Osteocyte (in vitro differentiated cells): ENCODE measurements around the gene IFT27. TPM values are rescaled to one million over a fixed set of nuclear protein-coding genes. Genes with fewer than 3 reads are reported as not detected.
"Not testable (repeated sequence)": the region's sequence is repeated elsewhere in the genome, so short reads cannot be mapped to it uniquely, and the experiment has no call there.

ENCODE experiments used
- DNase-seq: peaks from one replicate; pipeline ENCODE4 v3.0.0; 2021; ENCODE audit warnings: mixed read lengths; ENCODE audit not compliant: unreplicated experiment; ENCODE audit errors: extremely low spot score
- H3K27ac Mint-ChIP-seq: one replicate; pipeline ENCODE4 v1.8.0; 2021; ENCODE audit warnings: mild to moderate bottlenecking, mixed read lengths; ENCODE audit not compliant: unreplicated experiment
- H3K27me3 Mint-ChIP-seq: one replicate; pipeline ENCODE4 v1.8.0; 2021; ENCODE audit warnings: mixed read lengths; ENCODE audit not compliant: unreplicated experiment
- H3K36me3 Mint-ChIP-seq: one replicate; pipeline ENCODE4 v1.8.0; 2021; ENCODE audit warnings: mixed read lengths; ENCODE audit not compliant: unreplicated experiment
- H3K4me1 Mint-ChIP-seq: one replicate; pipeline ENCODE4 v1.8.0; 2021; ENCODE audit warnings: mixed read lengths; ENCODE audit not compliant: unreplicated experiment
- H3K4me3 Mint-ChIP-seq: one replicate; pipeline ENCODE4 v1.8.0; 2021; ENCODE audit warnings: mild to moderate bottlenecking, moderate library complexity, mixed read lengths; ENCODE audit not compliant: unreplicated experiment
- H3K9me3 Mint-ChIP-seq: one replicate; pipeline ENCODE4 v1.8.0; 2021; ENCODE audit warnings: mixed read lengths; ENCODE audit not compliant: unreplicated experiment
- total RNA-seq: library from RNA; stranded (reverse); gene quantifications from 2 replicates; pipeline ENCODE4 v1.2.1, GENCODE V29; 2021
- TF ChIP-seq, protein P1 (sequence below): fragments of 200-600 bp; sonication (generic); IDR thresholded peaks from 2 replicates; pipeline ENCODE4 v1.5.0; 2021; ENCODE audit warnings: antibody characterized with exemption, mild to moderate bottlenecking, moderate library complexity

The IFT27 gene
- total RNA-seq, 1 donor from 2014 or later, result 36.9 TPM

DNA sequence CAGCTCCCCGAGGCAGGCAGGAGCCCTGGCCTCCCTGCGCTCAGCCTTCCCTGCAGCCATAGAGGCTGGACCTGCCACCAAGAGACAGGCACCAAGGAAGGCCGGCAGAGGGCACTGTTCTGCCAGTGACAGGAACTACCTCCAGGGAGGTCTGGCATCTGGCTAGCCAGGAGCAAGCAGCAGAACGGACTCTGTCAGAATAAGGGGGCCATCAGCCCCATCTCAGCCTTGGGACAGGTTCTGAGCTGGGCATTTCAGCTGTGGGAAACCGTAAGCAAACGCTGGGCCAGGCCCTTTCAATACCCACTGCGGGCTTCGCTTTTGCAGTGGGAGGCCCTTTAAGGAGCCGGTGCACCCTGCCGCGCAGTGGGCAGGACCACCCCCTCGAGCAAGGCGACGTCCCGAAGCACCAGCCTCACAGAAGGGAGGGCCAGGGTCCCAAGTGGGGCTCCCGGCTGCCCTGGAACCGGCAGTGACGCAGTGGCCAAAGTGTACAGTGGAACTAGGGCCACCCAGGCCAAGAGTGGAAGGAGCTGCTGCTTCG is 18.2 kb downstream of the IFT27 start:
- TF ChIP-seq, protein P1, sequence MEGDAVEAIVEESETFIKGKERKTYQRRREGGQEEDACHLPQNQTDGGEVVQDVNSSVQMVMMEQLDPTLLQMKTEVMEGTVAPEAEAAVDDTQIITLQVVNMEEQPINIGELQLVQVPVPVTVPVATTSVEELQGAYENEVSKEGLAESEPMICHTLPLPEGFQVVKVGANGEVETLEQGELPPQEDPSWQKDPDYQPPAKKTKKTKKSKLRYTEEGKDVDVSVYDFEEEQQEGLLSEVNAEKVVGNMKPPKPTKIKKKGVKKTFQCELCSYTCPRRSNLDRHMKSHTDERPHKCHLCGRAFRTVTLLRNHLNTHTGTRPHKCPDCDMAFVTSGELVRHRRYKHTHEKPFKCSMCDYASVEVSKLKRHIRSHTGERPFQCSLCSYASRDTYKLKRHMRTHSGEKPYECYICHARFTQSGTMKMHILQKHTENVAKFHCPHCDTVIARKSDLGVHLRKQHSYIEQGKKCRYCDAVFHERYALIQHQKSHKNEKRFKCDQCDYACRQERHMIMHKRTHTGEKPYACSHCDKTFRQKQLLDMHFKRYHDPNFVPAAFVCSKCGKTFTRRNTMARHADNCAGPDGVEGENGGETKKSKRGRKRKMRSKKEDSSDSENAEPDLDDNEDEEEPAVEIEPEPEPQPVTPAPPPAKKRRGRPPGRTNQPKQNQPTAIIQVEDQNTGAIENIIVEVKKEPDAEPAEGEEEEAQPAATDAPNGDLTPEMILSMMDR, result peak; percentile 77
- Mint-ChIP-seq H3K27ac (no peak overlapping the region), H3K4me1 (no peaks in the 10 kb centered on the region), H3K9me3 (no peaks in the 10 kb centered on the region), H3K36me3 (no peaks in the 10 kb centered on the region), H3K27me3 (peaks cover 14% of the 10 kb centered on the region), H3K4me3 (no peak overlapping the region)
- peak; percentile 88 for DNase-seq

DNA sequence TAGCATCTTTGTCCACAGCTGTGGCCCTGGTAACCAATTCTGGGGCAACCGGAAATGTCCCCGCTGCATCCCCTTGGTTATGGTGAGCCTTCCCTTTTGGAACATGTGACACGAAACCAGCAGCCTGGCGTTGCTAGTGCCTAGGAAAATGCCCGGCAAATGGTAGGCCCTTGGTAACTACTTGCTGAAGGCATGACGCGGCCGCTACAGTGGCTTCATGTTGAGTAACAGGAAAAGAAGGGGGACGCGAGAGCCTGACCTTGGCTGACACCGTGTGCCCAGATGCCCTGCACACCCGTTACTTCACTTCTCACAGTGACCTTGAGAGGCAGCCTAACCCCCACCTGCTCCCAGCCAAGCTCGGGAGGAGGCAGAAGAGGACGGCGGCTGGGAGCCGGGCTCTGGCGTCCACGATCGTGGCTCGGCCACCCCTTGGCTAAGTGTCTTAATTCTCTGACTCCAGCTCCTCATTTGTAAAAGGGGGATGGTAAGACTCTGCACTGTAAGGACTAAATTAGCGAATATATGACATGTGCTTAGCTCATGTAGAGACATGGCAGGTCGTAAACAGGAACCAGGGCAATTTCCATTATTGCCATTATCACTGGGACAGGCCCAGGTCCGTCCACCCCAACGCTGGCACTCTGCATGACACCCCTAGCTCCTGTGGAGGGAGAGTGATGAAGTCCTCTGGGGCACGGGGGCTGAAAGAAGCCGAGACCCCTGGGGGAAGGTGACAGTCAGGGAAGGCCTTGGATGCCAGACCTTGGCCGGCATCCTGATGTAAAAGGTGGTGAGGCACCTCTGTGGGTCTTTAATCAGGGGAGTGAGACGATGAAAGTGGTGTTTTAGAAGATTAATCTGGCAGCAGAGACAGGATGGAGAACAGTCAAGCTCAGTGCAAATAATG is 18.9 kb downstream of the IFT27 start:
- Mint-ChIP-seq H3K36me3 (no peaks in the 10 kb centered on the region), H3K27me3 (peaks cover 20% of the 10 kb centered on the region), H3K9me3 (no peaks in the 10 kb centered on the region), H3K4me3 (no peak overlapping the region), H3K4me1 (no peaks in the 10 kb centered on the region), H3K27ac (no peak overlapping the region)
- TF ChIP-seq, protein P1, result no peak
- peak; percentile 78 for DNase-seq

DNA sequence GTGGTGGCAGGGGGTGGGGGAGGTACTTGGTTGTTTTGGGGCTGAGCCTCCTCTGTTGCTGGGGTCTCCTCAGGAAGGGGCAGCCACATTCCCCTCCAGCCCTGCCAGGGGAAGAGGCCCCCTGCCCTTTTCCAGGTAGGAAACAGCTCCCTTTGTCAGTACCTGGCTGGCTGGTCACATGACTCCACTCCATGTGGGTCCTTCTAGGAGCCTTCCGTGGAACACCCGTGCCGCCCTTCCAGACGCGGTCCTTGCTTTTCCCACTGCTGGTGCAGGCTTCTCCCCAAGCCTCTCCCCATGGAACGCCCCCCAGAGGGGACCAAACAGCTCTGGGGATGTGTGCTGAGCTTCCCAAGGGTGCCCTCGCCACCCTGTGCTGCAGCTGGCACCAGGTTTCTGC is 19.9 kb downstream of the IFT27 start:
- TF ChIP-seq, protein P1, result no peak
- H3K27ac Mint-ChIP-seq, result no peak overlapping the region
- H3K4me3 Mint-ChIP-seq, result no peak overlapping the region
- H3K27me3 Mint-ChIP-seq, result peaks cover 23% of the 10 kb centered on the region
- H3K4me1 Mint-ChIP-seq, result no peaks in the 10 kb centered on the region
- DNase-seq, result no peak
- no peaks in the 10 kb centered on the region for H3K36me3 Mint-ChIP-seq
- H3K9me3 Mint-ChIP-seq, result no peaks in the 10 kb centered on the region

DNA sequence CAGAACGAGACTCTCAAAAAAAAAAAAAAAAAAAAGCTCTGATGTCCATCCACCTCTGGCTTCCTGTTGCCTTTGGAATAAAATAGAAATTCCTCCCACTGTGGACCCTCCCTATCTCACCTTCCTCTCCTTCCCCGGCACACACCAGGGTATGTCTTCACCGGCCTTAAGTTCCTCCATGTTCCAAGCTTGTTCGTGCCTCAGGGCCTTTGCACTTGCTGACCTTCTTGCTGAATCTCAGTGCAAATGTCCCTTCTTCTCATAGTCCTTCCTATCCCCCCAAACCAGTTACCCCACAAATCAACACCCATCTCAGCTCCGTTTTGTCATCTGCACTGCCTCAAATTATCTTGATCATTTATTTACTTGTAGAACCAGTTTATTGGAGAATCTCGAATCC is 20.6 kb downstream of the IFT27 start:
- Mint-ChIP-seq H3K9me3 (no peaks in the 10 kb centered on the region), H3K27ac (no peak overlapping the region), H3K4me1 (no peaks in the 10 kb centered on the region), H3K36me3 (no peaks in the 10 kb centered on the region), H3K4me3 (no peak overlapping the region), H3K27me3 (peaks cover 23% of the 10 kb centered on the region)
- DNase-seq, result peak; percentile 7
- TF ChIP-seq, protein P1, result no peak

DNA sequence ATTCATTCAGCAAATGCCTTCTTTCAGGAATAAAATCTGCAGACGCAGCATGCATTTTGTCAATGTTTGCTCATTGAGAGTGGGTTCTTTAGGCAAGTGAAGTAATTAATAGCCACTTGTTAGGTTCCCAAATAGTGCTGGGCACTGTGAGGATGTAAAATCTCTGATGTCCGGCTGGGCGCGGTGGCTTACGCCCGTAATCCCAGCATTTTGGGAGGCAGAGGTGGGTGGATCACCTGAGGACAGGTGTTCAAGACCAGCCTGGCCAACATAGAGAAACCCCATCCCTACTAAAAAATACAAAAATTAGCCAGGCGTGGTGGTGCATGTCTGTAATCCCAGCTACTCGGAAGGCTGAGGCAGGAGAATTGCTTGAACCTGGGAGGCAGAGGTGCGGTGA is 21.0 kb downstream of the IFT27 start:
- H3K9me3 Mint-ChIP-seq, H3K27ac Mint-ChIP-seq, H3K36me3 Mint-ChIP-seq, H3K4me1 Mint-ChIP-seq, H3K4me3 Mint-ChIP-seq: not testable (repeated sequence)
- peaks cover 23% of the 10 kb centered on the region for H3K27me3 Mint-ChIP-seq
- DNase-seq, result peak; percentile 49
